CD14-positive monocyte (primary cell): ENCODE data around the gene CLDN7. TPM values are rescaled to one million over a fixed set of nuclear protein-coding genes. Genes with fewer than 3 reads are reported as not detected.
A peak's percentile ranks its signal among the peaks of the same experiment; 100 is the strongest.

Experiments used
- DNase-seq, 3 donors: peaks; one replicate each; pipeline ENCODE4 v3.0.0-alpha.2; 2011 to 2022
- H2AFZ ChIP-seq: 2 replicates; pipeline ENCODE4 v1.6.0; 2012; ENCODE audit warnings: mild to moderate bottlenecking, low read depth, low read length, inconsistent platforms; ENCODE audit not compliant: insufficient read depth, poor library complexity, severe bottlenecking
- H3K27ac ChIP-seq, 2 donors: 1 replicate in 1 of 2; 2 replicates in 1 of 2; pipeline ENCODE4 v1.5.1; 2012 to 2013; ENCODE audit warnings: low read length in 2 of 2, control low read depth in 1 of 2, inconsistent platforms in 1 of 2, low read depth in 1 of 2, mild to moderate bottlenecking in 1 of 2
- H3K27me3 ChIP-seq, 2 donors: one replicate each; pipeline versions ENCODE4 v1.6.0 to v1.6.1; 2011 to 2013; ENCODE audit warnings: low read length in 2 of 2; ENCODE audit not compliant: control insufficient read depth in 2 of 2, insufficient read depth in 2 of 2
- H3K36me3 ChIP-seq, 2 donors: replicated peaks in 1 of 2; 1 replicate in 1 of 2; 2 replicates in 1 of 2; pipeline versions ENCODE4 v1.5.1 to v1.6.1; 2012 to 2013; ENCODE audit warnings: low read length in 2 of 2, control low read depth in 1 of 2, inconsistent platforms in 1 of 2, mild to moderate bottlenecking in 1 of 2; ENCODE audit not compliant: insufficient read depth in 2 of 2, control insufficient read depth in 1 of 2
- H3K4me1 ChIP-seq, 2 donors: 1 replicate in 1 of 2; 2 replicates in 1 of 2; pipeline versions ENCODE4 v1.5.1 to v1.6.1; 2012 to 2013; ENCODE audit warnings: low read length in 2 of 2, control low read depth in 1 of 2, inconsistent platforms in 1 of 2, mild to moderate bottlenecking in 1 of 2, moderate library complexity in 1 of 2; ENCODE audit not compliant: insufficient read depth in 2 of 2, control insufficient read depth in 1 of 2
- H3K4me2 ChIP-seq: replicated peaks from 2 replicates; pipeline ENCODE3; 2012; ENCODE audit warnings: low read length, moderate library complexity, mild to moderate bottlenecking; ENCODE audit not compliant: poor library complexity, severe bottlenecking; ENCODE audit errors: extremely low read depth
- H3K4me3 ChIP-seq, 3 experiments: fragments of 200-600 bp in 1 of 3; sonication (generic) in 1 of 3; replicated peaks in 1 of 3; 1 replicate in 2 of 3; 2 replicates in 1 of 3; pipeline ENCODE4 v1.5.1; 2011 to 2013; ENCODE audit warnings: low read length in 3 of 3, mild to moderate bottlenecking in 3 of 3, control low read depth in 2 of 3, low read depth in 2 of 3, inconsistent platforms in 1 of 3, moderate library complexity in 1 of 3
- H3K79me2 ChIP-seq: 2 replicates; pipeline ENCODE4 v1.6.0; 2012; ENCODE audit warnings: mild to moderate bottlenecking, control low read depth, inconsistent platforms, low read length, moderate library complexity; ENCODE audit not compliant: insufficient read depth
- H3K9ac ChIP-seq: 2 replicates; pipeline ENCODE4 v1.6.0; 2017; ENCODE audit warnings: low read length, mild to moderate bottlenecking; ENCODE audit not compliant: insufficient read depth, poor library complexity, severe bottlenecking
- H3K9me3 ChIP-seq, 2 donors: replicated peaks in 1 of 2; 1 replicate in 1 of 2; 2 replicates in 1 of 2; pipeline versions ENCODE4 v1.5.1 to v1.6.1; 2012 to 2013; ENCODE audit warnings: low read length in 2 of 2, control low read depth in 1 of 2; ENCODE audit not compliant: control insufficient read depth in 1 of 2, insufficient read depth in 1 of 2
- H4K20me1 ChIP-seq: 2 replicates; pipeline ENCODE4 v1.6.0; 2012; ENCODE audit warnings: mild to moderate bottlenecking, low read length, control low read depth, moderate library complexity; ENCODE audit not compliant: insufficient read depth
- H3K27ac Mint-ChIP-seq, 7 donors: one replicate each; pipeline ENCODE4 v1.8.0; 2020; ENCODE audit warnings: mild to moderate bottlenecking in 7 of 7, mixed read lengths in 7 of 7, moderate library complexity in 6 of 7, inconsistent platforms in 2 of 7
- H3K27me3 Mint-ChIP-seq, 3 donors: one replicate each; pipeline ENCODE4 v1.8.0; 2021 to 2022; ENCODE audit warnings: low read depth in 3 of 3, mild to moderate bottlenecking in 3 of 3, mixed read lengths in 3 of 3, moderate library complexity in 3 of 3, inconsistent platforms in 1 of 3
- H3K36me3 Mint-ChIP-seq, 2 donors: one replicate each; pipeline ENCODE4 v1.8.0; 2020; ENCODE audit warnings: mixed read lengths in 2 of 2, inconsistent platforms in 1 of 2, mild to moderate bottlenecking in 1 of 2
- H3K4me1 Mint-ChIP-seq: one replicate; pipeline ENCODE4 v1.8.0; 2020; ENCODE audit warnings: mild to moderate bottlenecking, mixed read lengths
- H3K4me3 Mint-ChIP-seq, 2 donors: one replicate each; pipeline ENCODE4 v1.8.0; 2020; ENCODE audit warnings: mild to moderate bottlenecking in 2 of 2, mixed read lengths in 2 of 2, moderate library complexity in 1 of 2
- H3K9me3 Mint-ChIP-seq, 7 donors: one replicate each; pipeline ENCODE4 v1.8.0; 2020 to 2022; ENCODE audit warnings: mixed read lengths in 7 of 7, mild to moderate bottlenecking in 6 of 7, moderate library complexity in 6 of 7, inconsistent platforms in 2 of 7
- WGBS: methylation state at CpG from one replicate; pipeline ENCODE4 v1.1.5; 2013; ENCODE audit warnings: missing lambda C conversion rate; ENCODE audit not compliant: insufficient coverage; 5-methylcytosine and 5-hydroxymethylcytosine counted together
- intact Hi-C, 2 donors: fragments of 100-400 bp; cut with micrococcal nuclease; formaldehyde crosslinking; loops; one replicate each; pipeline versions ENCODE4 v1.15.0 to v1.15.1; 2023
- polyA plus RNA-seq, 3 donors: library from polyadenylated mRNA; depleted of rRNA in 1 of 3; unstranded in 2 of 3; stranded (reverse) in 1 of 3; fragments of 300-500 nt in 2 of 3; fragments of >200 nt in 1 of 3; fragmentation: Illumina TruSeq in 2 of 3; gene quantifications; 1 replicate in 2 of 3; 2 replicates in 1 of 3; pipeline ENCODE4 v1.2.3, GENCODE V29; 2012 to 2021
- TF ChIP-seq, protein P1 (sequence below): fragments of 200-600 bp; IDR thresholded peaks from one replicate; pipeline ENCODE4 v1.8.0; 2022; ENCODE audit warnings: antibody characterized with exemption, mild to moderate bottlenecking

CLDN7 gene
- polyA plus RNA-seq, 3 donors: 0.49 to 13.4 (median 2.1) TPM

- no peaks in the 10 kb centered on the region for H3K27me3 ChIP-seq
- H3K4me3 ChIP-seq: no peak overlapping the region
- no peak overlapping the region for H3K4me2 ChIP-seq
- Mint-ChIP-seq H3K36me3 (peaks cover 80 to 95% of the 10 kb centered on the region in 2 donors), H3K27ac (no peak overlapping the region), H3K27me3 (peaks cover 0 to 2% (median 0%) of the 10 kb centered on the region in 3 donors), H3K4me3 (no peak overlapping the region), H3K4me1 (peaks cover 12% of the 10 kb centered on the region), H3K9me3 (peaks cover 0 to 2% (median 0%) of the 10 kb centered on the region in 7 donors)
- intact Hi-C loops: no loop called here
- no peak overlapping the region for H2AFZ ChIP-seq
- no peak overlapping the region for H3K9ac ChIP-seq
- TF ChIP-seq, protein P1, sequence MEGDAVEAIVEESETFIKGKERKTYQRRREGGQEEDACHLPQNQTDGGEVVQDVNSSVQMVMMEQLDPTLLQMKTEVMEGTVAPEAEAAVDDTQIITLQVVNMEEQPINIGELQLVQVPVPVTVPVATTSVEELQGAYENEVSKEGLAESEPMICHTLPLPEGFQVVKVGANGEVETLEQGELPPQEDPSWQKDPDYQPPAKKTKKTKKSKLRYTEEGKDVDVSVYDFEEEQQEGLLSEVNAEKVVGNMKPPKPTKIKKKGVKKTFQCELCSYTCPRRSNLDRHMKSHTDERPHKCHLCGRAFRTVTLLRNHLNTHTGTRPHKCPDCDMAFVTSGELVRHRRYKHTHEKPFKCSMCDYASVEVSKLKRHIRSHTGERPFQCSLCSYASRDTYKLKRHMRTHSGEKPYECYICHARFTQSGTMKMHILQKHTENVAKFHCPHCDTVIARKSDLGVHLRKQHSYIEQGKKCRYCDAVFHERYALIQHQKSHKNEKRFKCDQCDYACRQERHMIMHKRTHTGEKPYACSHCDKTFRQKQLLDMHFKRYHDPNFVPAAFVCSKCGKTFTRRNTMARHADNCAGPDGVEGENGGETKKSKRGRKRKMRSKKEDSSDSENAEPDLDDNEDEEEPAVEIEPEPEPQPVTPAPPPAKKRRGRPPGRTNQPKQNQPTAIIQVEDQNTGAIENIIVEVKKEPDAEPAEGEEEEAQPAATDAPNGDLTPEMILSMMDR: no peak
- H3K27ac ChIP-seq: no peak overlapping the region
- DNase-seq: no peak
- WGBS: 89% methylated on average over 4 of the region's 21 CpGs
- peaks cover 15% of the 10 kb centered on the region for H3K79me2 ChIP-seq
- H4K20me1 ChIP-seq: peaks cover 18% of the 10 kb centered on the region
- H3K9me3 ChIP-seq: no peaks in the 10 kb centered on the region
- H3K36me3 ChIP-seq: peaks cover 66 to 95% of the 10 kb centered on the region in 2 donors
- H3K4me1 ChIP-seq: peaks cover 7 to 12% of the 10 kb centered on the region in 2 donors
Measured at GRCh38 chr17:7225711-7226331, 36.5 kb downstream of the CLDN7 start.

DNA sequence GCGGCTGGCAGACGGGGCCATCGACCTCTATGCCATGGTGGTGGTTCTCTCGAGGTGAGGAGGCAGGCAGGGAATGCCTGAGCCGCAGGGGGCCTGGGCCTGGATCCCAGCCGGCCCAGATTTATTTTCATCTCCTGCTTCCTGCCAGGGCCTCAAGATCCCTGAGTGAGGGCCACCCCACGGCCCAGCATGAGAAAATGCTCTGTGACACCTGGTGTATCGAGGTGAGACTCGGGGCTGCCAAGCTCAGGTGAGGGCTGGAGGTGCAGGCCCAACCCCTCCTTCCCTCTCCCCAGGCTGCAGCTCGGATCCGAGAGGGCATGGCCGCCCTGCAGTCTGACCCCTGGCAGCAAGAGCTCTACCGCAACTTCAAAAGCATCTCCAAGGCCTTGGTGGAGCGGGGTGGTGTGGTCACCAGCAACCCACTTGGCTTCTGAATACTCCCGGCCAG is 37.6 kb downstream of the CLDN7 start:
- peaks cover 18% of the 10 kb centered on the region for H4K20me1 ChIP-seq
- H3K4me2 ChIP-seq: no peak overlapping the region
- H3K36me3 ChIP-seq: peaks cover 58 to 83% of the 10 kb centered on the region in 2 donors
- no peak overlapping the region for H3K4me3 Mint-ChIP-seq
- intact Hi-C loops: loop anchor here (5.0 kb wide), 1 partner anchor 73 kb away; no protein-coding TSS in a partner anchor
- WGBS: 98% methylated on average over 12 of the region's 15 CpGs
- H3K9me3 ChIP-seq: no peaks in the 10 kb centered on the region
- H3K36me3 Mint-ChIP-seq: peaks cover 72 to 83% of the 10 kb centered on the region in 2 donors
- H2AFZ ChIP-seq: no peak overlapping the region
- peak overlapping the region in 2 of 7 donors; percentile 25 to 41 for H3K27ac Mint-ChIP-seq
- H3K4me3 ChIP-seq: no peak overlapping the region
- H3K79me2 ChIP-seq: peaks cover 19% of the 10 kb centered on the region
- peaks cover 0 to 2% (median 0%) of the 10 kb centered on the region in 7 donors for H3K9me3 Mint-ChIP-seq
- no peak for DNase-seq
- H3K4me1 Mint-ChIP-seq: peaks cover 19% of the 10 kb centered on the region
- no peaks in the 10 kb centered on the region for H3K27me3 ChIP-seq
- peaks cover 14 to 21% of the 10 kb centered on the region in 2 donors for H3K4me1 ChIP-seq
- H3K27ac ChIP-seq: no peak overlapping the region
- H3K9ac ChIP-seq: no peak overlapping the region
- TF ChIP-seq, protein P1: no peak
- H3K27me3 Mint-ChIP-seq: peaks cover 0 to 2% (median 0%) of the 10 kb centered on the region in 3 donors
